Left kidney (tissue), 2 donors: ENCODE measurements around the gene TLNRD1. TPM values are rescaled to one million over a fixed set of nuclear protein-coding genes. Genes with fewer than 3 reads are reported as not detected.

Source experiments
- DNase-seq: peaks from one replicate; pipeline ENCODE4 v3.0.0-alpha.2; 2013
- polyA plus RNA-seq: library from polyadenylated mRNA; unstranded; fragments of 120-200 nt; gene quantifications from one replicate; pipeline ENCODE4 v1.2.1, GENCODE V29; 2013; ENCODE audit not compliant: insufficient read length

TLNRD1 gene
- polyA plus RNA-seq, 1 donor = 6.6 TPM

DNA sequence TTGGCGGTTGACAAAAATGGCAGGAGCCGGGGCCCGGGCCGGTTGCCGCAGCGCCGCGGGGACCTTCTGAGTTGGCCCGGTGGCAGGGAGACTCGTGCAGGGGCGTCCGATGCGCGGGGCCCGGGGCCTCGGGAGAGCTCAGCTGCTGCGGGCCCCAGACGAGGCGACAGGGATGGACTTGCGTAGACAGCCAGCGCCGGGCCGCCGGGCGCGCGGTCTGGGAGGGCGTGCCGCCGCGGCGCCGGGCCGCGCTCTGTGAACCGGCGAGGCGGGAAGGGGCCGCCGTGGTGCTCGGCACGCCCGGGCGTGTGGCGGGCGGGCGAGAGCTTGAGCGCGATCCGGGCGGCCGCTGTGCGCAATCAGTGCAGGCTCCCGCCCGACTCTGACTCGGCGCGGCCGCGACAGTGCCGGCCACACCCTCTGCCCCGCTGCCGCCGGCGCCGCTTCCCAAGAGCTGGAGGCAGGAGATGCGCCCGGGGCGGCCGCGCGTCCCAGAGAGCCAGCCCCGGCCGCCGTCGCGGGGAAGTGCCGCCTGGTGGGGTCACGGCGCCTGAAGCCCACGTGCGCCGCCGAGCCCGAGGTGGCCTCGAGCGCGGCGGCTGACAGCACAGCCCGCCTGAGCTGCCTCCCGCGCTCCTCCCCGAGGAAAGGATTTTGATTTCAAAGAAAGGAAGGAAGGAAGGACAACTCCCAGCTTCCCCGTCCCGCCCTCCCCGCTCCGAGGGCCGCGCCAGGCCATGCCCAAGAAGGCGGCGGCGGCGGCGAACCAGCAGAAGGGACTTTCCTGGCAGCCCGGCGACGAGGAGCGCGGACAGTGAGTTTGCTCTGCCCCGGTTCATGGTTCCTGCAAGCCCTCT, 657 bp downstream of the TLNRD1 start:
- DNase-seq = no peak

DNA sequence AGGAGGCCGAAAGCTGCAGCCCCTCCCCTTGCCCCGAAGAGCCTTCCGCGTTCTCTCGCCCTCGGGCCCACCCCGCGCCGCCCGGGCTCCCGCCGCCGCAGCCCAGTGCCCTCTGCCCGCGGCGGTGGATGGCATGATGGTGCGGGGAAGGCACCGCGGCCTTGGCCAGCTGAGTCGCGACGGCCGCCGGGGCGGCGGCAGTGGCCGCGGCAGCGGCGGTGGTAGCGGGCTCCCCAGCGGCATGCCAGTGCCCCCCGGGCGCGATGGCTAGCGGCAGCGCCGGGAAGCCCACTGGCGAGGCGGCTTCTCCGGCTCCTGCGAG, 1.2 kb downstream of the TLNRD1 start:
- DNase-seq = no peak

DNA sequence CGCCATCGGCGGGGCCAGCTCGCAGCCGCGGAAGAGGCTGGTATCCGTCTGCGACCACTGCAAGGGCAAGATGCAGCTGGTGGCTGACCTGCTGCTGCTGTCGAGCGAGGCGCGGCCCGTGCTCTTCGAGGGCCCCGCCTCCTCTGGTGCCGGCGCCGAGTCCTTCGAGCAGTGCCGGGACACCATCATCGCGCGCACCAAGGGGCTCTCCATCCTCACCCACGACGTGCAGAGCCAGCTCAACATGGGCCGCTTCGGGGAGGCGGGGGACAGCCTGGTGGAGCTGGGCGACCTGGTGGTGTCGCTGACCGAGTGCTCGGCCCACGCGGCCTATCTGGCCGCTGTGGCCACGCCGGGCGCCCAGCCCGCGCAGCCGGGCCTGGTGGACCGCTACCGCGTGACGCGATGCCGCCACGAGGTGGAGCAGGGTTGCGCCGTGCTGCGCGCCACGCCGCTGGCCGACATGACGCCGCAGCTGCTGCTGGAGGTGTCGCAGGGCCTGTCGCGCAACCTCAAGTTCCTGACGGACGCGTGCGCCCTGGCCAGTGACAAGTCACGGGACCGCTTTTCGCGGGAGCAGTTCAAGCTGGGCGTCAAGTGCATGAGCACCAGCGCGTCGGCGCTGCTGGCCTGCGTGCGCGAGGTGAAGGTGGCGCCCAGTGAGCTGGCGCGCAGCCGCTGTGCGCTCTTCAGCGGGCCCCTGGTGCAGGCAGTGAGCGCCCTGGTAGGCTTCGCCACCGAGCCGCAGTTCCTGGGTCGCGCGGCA, 1.8 kb downstream of the TLNRD1 start:
- no peak for DNase-seq

DNA sequence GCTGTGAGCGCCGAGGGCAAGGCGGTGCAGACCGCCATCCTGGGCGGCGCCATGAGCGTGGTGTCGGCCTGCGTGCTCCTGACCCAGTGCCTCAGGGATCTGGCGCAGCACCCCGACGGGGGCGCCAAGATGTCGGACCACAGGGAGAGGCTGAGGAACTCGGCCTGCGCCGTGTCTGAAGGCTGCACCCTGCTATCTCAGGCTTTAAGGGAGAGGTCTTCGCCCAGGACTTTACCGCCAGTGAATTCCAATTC, 2.3 kb downstream of the TLNRD1 start:
- no peak for DNase-seq

DNA sequence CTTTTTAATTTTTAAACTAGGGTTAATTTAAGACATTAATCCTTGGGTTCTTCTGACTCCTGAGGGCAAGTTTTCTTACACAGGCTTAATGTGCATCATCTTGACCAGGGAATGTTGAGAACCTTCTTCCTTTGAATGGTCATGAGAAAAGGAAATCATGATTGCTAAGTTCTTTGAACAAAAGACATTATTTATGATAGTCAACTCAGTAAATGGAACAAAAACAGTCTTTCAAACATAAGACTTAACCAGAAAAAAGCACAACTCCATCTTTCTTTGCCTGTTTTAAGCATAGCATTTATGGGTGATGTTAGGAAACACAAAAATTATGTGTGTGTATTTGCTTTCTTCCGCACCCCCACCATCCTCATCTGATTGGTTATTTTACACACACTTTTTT, 5.4 kb downstream of the TLNRD1 start:
- no peak for DNase-seq

DNA sequence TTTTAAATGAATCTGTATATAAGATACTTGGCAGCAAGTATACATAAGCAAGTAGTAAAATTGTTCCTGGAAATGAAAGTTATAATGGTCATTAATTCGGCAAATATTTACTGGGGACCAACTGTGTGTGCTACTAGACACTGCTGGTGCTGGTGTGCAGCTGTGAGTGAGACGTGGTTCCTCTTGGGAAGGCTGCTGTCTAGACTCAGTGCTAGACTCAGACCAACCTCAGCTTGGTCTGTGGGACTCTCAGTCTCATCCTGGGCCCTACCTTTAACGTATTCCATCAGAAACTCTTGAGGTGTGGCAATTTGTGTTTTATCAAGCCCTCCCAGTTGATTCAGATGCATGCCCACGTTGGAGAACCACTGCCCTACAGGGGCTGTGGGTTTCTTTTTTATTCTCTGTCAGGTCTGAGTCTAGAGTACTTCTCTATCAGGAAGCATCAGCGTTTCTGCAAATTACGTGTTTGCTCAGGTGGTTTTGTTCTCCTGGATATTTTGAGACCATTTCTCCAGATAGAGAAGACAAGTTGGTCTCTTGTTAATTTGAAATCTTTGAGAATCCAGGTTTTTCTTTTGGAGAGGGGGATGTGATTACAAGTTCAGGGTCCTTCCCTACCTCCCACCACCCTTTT, 6.8 kb downstream of the TLNRD1 start:
- DNase-seq = no peak

DNA sequence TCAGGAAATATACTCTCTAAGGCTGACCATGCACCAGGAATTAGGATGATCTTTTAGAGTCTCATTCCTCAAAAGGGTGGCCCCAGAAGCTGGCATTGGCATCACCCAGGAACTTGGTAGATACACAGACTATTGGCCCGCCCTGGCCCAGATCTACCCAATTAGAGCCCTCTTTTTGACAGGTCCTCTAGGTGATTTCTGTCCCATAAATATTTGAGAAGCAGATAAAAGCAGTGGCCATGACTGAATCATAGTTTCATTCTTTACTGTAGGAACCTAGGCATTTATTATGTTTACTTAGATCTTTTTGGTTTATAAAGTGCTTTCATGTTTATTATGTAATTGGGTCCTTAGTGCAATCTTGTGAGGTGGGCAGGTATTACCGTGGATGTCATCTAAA, 7.6 kb downstream of the TLNRD1 start:
- no peak for DNase-seq

DNA sequence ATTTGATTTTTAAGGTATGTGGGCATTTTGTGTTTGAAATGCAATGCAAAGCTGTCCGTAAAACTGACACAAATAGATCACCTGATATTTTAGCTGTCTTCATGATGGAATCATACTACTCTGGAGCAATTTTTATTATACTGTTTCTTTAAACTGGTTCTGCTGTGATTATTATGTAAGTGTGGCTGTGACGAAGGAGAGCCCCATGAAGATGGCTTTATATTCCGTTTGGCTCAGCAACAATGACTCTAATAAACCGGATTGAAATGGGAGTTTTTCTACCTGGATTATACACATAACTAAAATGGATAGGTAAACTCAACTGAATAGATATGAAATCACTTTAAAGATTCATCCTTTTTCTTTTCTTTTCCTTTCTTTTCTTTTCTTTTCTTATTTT, 9.4 kb downstream of the TLNRD1 start:
- no peak for DNase-seq

DNA sequence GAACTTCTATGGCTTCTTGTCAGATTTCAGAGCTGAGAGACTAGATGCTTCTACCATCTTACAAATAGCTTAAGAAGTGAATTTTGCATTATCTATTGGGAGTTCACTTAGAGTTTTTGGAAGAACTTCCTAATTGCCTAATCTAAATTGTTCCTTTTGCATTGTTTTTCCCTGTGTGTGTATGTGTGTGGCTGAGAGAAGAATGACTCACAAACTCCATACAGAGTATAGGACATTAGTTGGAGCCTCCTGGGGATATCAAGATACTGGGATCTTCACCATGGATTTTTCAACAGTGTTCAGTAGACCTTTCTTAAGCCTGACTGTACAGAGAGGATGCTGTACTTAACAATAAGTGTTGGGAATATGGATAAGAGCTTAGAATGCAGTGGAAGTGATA, 10.9 kb downstream of the TLNRD1 start:
- DNase-seq = no peak

DNA sequence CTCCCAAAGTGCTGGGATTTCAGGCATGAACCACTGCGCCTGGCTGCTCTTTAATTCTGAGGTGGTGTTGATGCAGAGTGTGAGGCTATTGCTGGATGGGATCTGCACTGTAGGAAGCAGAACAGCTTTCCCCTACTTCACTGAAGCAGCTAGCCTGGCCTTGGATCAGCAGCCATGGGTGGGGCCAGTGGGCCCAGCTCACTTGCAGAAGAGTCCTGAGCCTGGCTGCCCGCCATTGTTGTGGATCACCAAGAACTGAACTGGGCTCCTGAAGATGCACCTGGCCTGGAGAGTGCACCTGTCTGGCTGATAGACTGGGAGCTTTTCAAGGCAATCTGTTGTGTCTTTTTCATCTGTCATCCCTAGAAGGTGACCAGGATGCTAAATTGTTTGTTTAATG, 11.9 kb downstream of the TLNRD1 start:
- no peak for DNase-seq

DNA sequence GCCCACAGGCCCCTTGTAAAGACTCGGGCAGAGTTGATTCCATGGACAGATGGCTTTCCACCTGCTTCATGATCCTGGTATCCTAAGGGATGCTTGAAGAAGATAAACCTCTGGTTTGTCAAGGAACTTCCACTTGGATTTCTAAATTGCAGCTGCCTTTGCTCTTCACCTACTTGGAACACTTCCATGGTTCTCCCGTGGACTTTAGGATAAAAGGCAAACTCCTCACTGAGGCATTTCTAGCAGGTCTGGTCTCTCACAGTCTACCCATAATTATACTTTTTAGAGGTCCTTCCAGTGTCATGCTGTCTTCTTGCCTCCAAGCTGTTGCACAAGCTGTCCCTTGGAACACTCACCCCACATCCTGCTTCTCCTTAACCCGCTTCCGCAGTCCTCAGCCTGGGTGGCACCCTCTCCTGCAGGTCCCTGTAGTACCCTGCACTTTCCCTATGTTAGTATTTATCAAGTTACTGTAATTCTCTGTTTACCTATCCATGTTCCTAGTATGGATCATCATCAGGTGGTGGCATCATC, 12.7 kb downstream of the TLNRD1 start:
- no peak for DNase-seq

DNA sequence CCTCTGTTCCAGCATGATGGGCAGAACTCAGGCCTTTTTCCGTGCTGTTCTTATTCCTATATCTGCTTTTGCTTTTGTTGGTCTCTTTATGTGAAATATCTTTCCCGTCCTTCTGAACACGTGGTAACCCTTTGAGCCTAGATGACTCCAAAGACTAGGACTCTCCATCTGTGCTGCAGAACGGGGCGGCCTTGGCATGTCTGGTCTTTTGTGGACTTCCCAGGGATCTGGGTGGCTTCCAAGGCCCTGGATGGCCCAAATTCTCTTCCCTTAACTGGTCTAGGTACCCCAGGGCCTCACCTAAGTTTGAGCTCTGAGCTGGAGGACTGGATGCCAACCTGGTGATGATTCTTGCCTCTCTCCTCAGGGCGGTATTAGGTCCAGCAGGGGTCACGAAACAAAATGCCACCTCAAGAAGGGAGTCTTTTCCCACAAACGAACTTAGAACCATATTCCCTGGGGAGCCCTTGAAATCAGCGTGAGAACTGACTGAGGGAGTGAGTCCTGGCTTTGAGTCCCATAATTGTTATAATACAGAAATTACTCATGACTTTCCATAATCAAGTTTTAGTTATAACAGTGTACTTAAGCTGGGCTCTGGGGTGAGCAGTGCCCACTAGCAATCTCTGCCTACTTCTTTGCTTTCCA, 13.8 kb downstream of the TLNRD1 start:
- DNase-seq = no peak

DNA sequence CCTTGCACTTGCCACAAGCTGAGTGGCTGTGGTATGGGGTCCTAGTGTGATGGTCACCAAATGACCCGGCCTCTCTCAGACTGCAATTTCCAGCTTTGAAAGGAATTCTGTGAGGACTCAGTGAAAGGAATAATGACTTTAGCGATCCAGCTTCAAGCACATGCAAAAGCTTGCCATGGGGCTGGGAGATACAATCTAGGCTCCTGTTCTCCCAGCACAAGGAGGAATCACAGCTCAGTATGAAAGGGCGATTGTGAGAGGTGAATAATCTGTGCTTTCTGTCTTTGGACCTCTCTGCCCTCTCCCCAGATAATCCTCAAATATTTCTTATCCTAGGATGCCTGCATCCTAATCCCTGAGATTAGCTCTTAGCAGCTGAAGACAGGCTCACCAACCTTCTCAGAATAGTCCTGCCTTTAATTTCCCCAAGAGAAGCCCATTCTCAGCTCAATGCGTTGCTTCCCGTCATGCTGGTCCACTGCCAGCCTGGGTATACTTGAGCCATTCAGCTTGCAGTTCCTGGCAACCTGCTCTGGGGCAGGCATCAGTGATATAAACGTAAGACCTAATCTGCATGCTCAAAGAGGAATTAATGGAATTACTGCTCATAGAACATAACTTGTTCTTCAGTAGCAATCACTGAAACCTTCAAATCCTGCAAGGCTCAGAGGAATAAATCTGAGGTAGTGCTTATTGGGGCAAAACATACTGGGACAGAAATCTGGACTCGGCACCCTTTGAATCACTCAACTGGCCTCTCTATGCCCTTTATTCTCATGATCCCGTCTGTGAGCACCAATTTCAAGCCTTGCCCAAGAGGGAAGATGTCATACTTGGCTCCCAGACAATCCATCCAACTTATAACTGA, 15.1 kb downstream of the TLNRD1 start:
- DNase-seq = no peak

DNA sequence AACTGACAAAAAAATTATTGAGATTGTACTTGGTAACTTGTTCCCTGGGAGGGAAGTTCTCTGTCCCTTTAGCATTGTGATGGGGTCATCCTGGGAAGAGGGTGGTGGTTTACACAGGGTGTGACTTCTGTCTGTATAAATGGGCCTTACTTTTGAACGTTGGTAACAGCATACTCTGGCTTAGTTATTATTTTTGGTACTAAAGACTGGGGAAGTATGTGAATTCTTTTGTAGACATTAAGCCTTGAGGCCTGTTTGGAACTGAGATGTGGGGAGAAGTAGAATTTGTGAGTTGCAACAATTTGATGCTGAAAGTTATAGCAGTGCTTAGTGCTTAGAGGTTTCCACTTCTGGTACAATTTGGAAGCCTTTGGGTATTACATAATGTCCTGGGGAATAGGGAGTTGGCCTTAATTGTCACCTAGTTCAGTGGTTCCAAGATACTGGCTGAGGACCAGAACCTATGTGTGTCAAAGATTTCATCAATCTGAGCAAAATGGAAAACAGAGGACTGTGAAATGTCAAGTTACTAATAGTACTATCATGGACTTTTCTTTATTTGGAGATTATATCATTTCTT, 15.9 kb downstream of the TLNRD1 start:
- DNase-seq = no peak

DNA sequence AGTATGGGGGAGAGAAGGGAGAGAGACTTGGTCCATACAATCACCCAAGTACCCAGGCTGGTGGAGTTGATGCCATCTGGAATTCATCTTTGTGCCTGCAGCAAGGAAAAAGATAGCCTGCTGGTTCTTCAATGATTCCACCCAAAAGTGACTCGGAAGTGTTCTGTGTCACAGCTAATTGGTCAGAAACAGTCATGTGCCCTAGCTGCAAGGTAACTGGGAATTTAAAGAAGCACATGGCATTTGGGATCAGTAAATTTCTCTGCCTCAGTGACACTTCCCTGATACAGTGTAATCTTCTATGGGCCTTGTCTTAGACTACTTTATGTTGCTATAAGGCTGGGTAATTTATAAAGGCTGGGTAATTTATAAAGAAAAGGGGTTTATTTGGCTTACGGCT, 17.5 kb downstream of the TLNRD1 start:
- DNase-seq = no peak

DNA sequence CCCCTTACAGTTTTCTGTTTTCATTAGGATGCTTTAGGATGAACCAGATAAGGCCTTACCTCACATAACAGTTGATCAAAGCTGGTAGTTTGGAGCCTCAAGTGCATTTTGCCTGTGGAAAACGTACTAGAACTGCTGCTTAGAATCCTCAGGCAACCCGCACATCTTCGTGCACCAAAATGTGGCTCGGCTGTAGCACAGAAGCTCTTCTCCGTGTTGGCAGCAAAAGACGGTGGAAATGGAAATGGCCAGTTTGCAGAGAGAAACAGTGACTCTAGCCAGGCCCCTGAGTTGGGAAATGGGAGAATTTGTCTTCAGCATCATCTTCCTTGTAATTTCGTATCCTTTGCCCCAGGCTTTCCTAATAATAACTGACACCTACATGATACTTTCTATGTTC, 20.6 kb downstream of the TLNRD1 start:
- no peak for DNase-seq

DNA sequence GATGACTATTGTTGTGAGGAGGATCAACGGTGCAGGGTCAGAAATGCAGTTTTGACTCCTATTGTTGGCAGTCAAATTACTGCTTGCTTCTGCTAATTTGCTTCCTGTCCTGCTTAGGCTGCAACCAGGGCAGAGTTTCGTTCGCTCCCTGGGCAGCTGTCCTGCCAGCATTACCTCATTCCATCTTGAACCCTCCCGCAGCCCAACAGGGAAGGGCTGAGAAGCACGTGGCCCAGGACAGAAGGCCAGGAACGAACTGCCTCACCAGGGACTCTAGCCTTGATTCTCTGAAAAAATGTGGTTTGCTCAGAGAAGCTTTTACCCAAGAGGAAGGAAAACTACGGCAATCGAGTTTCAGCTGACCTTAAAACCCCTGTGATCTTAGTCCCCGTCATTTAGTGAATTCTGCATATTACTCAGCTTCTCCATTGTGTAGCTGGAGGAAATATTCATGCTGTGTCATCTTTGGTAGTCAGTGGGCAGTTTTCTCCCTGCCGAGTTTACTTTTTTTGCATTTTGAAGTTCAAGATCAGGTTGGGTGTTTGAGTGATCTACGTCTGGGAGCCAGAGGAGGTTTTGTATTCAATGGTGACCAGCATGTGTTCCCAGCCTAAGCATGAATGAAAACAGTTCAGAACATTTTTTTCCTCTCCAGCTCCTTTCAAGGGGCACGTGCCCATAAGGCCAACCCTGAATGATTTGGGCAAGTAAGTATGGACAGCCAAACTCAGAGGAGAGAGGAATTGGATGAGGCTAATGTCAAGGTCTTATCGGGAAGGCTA, 23.0 kb downstream of the TLNRD1 start:
- DNase-seq = no peak

DNA sequence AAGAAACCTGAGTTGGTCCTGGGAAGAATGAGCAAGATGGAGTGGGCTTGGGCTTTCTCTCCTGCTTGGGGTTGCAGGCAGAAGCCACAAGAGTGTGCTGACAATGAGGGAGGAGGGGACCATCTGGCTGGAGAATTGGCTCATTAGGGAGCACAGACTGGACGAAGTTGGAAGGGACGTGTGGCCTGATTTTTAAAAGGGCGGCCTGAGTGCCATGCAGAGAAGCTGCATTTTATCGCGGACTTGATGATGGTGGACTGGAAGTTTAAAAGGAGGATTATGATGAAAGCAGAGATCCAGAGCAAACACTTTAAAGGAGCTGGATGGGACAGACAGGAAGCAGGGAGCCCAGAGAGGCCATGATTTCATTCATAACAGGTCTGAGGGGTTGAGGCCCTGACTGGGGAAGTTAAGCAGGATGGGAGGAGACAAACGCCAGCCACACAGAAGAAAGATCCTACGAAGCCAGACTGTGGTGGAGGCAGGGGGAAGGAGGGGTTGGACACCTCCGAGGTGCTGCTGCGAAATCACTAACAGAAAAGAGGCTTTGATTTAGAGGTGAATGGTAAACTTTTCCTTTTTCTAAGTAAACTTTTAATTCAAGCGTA, 23.6 kb downstream of the TLNRD1 start:
- no peak for DNase-seq

DNA sequence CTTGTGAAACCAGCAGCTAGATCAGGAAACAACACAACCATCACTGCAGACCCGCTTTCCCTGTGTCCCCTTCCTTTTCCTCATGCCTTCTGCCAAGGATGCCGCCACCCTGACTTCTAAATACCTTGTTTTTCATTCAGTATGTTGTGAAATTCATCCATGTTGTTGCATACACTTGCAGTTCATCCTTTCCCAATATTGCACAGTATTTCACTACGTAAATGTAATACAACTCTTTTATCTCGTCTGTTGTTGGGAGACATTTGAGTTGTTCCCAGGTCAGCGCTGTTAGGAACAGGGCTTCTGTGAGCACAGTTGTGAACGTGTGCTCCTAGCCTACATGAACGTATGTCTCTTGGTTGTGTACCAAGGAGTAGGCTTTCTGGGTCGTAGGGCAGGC, 24.2 kb downstream of the TLNRD1 start:
- DNase-seq = no peak

DNA sequence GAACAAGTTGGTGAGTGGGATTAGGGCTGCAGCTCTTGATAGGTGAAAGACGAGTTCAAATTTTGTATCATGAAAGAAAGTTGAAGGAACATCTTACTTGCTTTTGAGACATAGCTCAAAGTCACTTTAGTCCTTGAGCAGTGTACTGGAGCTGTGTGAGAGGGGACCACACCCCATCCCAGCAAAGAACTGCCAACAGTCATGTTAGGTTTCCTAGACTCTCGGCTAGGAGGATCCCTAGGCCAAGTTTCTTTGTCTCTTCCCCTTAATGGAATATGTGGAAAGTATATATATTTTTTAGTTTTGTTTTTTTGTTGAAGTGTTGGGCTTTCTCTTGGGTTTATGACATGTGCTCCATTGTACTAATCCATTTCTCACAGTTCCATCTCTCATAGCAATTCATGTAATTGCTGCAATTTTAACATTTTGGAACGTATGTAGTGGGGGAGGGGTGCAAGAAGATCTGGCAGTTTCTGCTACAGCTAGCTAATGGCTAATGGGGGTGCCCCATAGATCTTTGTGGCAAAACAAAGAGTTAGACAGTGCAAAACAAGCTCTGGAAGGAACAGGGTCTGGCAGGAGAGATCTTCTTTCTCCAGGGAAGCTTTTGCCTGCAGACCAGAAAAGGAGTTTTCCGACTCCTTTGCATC, 25.1 kb downstream of the TLNRD1 start:
- no peak for DNase-seq
